Epidermal melanocyte (primary cell): ENCODE data around the gene POGLUT3.
A peak's percentile ranks its signal among the peaks of the same experiment; 100 is the strongest.

Experiments used
- DNase-seq: peaks from one replicate; pipeline ENCODE4 v3.0.0; 2011; ENCODE audit warnings: low spot score; ENCODE audit not compliant: insufficient read length

Gene POGLUT3

DNA sequence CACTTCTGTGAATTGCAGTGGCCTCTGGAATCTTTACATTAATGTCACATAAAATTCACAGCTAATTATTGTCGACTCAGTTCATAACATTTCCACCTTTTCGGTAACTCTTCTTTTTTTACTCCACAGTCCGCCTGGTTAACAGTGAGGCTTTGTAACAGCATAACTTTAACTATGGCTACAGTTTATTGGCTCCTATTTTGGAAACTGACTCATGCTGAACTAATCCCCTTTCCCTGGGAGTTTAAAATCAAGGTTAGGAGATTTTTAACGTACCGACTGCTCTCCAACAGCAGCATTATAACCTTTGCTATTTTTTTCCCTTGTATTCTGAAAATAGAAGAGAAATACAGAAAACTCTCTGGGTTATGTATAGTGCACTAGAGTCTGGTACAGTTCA is 3.2 kb upstream of the POGLUT3 start:
- no peak for DNase-seq

DNA sequence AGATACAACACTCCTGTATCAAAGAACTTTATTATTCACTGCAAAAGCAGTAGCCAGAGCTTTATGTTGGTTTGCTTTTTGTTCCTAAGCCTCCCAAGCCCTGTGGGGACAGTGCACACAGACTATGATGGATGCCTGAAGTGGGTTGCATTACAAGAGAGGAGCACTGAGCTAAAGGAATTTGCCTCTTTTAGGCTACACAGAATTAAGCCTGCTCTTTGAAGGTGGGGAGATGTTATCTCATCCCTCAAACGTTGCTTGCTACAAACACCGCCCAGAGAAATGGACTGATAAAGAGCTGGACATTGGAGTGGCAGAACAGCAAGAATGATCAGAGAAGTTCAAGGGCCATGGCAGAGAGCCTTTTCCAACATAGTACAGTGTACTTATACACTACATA is 2.5 kb upstream of the POGLUT3 start:
- no peak for DNase-seq

DNA sequence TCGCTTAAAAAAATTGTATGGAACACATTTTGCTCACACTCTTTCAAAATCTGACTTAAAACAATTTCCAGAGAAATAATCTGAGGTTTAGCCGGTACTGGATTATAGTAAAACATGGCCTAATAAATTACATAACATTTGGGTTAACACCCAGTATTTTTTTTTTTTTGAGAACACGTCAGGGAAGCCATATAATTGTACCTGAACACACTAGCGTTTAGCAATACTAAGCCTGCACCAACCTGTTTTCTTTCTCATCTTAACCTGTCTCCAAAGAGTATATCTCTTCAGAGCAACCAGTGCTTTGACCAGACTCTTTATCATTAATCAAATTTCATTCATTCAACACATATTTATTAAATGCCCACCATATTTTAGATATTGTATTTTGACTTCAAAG is 2.0 kb upstream of the POGLUT3 start:
- DNase-seq, result no peak

DNA sequence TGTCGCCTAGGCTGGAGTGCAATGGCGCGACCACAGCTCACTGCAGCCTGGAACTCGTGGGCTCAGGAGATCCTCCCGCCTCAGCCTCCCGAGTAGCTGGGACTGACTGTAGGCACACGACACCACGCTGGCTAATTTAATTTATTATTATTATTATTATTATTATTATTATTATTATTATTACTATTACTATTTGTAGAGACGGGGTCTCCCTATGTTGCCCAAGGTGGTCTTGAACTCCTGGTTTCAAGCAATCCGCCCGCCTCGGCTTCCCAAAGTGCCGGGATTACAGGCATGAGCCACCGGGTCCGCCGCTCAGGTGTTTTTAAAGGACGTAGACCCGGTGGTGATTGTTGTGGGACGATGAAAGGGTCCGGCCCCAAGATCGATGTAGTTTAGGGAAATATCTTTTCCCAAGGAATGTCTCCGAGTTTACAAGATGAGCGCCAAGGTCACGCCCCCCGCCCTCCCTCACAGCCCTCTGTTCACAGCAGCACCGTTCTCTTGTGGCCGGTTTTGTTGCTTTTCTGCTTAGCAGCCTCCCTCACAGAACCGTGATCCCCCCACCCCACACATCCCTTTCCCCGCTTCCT is 728 bp upstream of the POGLUT3 start:
- DNase-seq, result no peak

DNA sequence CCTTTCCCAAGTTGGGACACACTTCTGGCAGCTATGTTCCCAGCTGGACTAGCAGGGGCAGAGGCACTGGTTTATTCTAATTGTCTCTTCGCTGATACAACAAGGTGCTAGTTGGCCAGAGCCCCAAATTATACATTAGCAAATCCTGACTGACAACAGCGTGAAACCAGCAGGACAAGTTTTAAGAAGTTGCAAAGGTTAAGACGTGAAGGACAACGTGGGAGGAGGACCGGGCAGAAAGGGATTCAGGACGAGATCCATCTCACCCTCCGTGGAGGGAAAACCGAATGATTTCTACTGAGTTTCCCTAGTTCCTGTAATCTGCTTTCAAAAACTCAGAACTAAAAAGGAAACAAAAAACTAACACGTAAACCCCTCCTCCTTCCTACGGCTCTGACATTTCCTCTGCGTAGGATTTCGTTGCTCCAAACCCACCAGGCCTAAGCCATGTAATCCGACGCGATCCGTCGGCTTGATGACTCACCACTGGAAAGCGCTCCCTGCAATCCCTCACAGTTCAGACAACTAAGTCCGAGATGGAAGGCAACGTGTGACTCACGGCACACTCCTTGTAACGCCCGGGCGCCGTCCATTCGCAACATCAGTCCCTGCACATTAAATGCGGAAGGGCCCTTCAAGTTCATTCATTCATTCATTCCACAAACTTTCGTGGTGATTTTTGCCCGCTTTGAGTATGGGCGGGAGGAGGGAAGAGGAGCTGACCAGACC is 703 bp downstream of the POGLUT3 start:
- DNase-seq, result peak; percentile 92

DNA sequence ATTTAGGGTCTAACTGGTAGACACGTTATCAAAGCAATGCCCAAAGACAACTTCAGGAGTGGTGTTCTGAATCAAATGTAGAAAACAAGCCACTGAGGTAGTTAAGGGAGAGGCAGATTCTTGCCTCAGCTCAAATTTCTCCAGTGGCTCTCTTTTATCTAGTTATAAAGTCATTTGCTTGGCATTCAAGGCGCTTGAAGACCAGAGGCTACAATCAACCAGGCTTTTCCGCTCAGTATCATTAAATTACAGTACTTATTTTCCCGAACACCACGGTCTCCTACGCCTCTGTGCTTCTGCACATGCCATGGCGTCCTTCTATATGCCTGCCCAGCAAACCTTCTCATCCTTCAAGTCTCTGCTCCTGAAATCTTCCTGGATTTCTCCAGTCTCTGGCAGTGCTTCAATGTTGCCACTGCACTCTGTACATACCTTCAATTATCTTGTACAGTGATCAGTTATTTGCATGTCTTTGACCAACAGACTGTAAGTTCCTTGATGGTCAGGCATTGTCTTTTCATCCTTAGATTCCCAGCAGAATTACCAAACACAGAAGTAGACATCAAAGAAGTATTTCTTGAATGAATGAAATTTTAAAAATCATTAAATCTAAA is 1.4 kb downstream of the POGLUT3 start:
- no peak for DNase-seq

DNA sequence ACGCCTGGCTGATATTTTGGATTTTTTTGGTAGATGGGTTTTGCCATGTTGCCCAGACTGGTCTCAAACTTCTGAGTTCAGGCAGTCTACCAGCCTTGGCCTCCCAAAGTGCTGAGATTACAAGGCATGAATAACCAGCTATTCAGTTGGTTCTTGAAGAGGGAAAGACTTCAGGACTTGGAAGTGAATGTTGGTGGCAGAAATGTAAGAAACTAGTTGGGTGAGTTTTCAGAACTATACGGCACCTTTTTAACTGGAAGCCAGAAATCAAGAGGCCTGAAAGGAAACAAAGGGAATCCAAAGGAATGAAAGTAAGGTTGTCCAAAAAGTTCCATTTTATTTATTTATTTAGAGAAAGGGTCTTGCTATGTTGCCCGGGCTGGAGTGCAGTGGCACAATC is 2.9 kb downstream of the POGLUT3 start:
- no peak for DNase-seq

DNA sequence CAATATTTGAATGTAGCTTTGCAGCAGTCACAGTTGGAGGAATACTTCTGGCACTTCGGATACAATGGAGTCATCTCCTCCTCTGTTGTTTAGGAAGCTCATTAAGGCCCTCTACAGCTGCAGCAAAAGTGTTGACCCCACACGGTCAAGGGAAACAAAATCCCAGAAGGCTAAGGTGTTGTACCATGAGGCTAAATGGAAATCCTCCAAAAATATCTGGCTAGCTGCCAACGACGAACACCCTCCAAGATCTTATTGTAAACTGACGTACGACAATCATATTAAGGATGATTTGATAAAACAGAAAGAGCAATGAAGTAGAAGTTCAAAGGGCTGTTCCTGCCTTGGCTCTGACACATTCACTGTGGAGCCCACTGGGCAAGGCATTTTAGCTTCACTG is 4.0 kb downstream of the POGLUT3 start:
- no peak for DNase-seq

DNA sequence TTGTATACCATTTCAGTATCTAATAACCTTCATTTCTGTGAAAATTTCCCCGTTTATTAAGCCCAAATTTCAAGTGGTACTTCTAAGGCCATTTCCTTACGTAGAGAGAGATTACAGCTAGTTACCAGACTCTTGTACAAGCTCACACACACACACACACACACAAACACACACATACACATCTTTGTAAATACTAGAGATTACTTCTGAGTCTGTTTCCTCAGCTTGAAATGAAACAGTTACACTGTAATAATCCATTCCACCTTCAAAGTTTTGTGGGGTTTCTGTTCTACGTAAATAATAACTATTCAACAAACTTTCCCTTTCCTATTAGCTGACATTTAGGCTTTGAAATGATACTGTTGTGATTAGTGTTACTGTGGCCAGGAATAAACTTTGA is 6.2 kb downstream of the POGLUT3 start:
- DNase-seq, result no peak

DNA sequence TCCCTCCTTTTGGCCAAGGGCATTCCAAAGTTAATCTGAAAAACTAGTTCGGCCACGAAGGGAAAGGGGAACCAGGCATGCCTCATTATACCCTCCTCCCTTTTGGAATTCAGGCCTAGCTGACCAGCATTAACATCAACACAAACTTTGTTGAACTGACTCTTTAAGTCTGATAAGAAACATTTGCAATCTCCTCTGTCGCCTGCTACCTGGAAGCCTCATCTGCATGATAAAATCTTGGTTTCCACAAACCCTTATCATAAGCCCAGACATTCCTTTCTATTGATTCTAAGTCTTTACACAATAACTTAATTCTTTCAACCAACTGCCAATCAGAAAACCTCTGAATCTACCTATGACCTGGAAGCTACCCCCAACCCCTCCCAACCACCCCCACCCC is 11.4 kb downstream of the POGLUT3 start:
- DNase-seq, result no peak

DNA sequence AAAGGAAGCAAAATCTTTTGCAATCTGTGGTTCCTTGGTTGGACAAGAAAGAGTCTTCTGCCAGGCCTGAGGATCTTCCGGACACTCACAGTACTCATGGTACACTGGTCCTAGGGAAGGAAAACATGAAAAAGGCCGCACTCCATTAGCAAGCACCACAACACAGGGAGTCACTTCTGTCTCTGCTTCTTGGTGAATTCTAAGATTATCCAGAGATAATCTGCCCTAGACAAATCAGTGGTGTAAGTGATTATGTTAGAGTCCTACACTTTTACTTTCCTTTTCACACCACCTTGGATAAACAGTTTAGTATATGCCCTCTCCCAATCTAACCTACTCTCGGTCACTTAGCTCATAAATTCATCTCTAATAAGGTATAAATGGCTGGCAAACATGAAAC is 11.9 kb downstream of the POGLUT3 start:
- DNase-seq, result no peak

DNA sequence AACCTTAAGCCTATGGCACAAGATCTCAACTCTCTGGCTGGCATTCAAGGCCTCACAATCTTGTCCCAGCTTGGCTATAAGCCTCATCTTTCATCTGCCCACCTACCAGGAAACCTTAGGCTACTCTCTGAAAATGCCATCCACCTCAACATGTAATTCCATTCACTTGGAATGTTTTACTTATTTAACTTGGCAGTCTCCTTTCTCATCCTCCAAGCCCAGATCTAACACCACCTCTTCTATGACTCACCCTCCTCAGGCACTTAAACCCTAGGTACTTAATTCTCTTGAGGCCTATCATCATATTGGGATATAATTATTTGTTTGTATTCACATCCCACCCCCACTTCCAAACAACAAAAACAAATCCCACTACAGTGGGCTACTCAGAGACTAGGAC is 15.0 kb downstream of the POGLUT3 start:
- no peak for DNase-seq

DNA sequence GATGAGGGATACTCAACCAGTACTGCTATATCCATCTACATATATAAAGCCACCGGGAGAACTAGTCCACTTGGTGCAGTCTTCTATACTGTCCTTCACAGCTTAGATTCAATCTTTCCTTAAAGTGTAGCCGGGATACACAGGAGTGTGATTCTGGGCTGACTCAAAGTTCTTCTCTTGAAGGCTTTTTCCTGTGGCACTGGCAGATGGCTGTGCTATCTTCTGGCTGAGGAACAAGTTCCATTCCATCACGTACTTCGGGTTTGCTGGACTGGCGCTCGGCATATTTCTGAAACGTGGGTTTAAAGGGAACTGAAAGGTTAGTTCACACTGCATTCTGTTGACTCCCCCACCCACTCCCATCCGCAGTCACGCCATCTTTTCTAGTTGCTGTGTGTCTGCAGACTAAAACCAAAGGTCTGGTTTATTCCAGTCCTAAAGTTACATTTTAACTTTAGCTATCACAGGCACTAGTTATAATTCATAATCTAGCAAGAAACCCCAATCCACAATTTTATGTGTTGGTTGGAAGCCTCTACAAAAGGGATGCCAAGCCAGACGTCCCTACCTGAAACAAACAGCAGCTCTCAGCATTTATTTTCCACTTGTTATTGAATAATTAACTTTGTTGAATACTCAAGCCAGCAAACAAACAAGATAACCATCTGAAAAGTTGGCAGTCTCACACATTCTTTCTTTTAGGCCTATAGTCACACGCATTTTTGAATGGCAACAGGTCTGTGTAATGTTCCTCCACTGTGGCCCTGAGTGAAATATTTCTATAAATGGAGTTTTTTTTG is 23.3 kb downstream of the POGLUT3 start:
- no peak for DNase-seq

DNA sequence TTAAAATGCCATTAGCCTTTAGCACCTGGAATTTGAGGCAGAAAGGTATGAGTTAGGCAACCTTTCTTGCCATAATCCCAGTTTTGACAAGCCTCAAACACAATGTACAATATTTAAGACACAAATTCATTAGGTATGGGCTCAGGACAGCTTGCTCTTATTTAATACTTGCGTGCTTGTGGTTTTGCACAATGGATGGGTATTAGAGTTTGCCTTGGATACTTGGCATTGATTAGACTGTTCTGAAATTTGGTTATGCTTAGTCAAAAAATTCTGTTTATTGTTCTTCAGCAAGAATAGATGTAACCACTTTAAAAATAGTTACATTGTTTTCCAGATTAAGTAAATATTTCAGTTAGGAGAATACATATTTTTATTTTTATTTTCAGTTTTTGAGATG is 25.5 kb downstream of the POGLUT3 start:
- DNase-seq, result peak; percentile 20

DNA sequence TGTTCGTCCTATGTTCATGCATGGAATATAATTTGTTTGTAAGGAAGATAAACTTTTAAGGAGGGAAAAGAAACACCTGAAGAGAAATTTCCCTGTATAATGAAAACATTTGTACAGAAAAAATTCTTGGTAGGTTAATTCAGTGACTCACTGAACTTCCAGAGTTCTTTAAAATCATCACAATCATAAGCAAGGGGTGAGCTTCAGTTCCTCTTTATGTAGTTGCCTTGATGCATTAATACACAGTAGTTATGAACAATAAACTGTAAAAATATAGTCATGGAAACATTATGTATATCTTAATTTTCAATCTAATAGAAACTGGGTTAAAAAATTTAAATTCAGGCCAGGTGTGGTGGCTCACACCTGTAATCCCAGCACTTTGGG is 29.7 kb downstream of the POGLUT3 start:
- no peak for DNase-seq

DNA sequence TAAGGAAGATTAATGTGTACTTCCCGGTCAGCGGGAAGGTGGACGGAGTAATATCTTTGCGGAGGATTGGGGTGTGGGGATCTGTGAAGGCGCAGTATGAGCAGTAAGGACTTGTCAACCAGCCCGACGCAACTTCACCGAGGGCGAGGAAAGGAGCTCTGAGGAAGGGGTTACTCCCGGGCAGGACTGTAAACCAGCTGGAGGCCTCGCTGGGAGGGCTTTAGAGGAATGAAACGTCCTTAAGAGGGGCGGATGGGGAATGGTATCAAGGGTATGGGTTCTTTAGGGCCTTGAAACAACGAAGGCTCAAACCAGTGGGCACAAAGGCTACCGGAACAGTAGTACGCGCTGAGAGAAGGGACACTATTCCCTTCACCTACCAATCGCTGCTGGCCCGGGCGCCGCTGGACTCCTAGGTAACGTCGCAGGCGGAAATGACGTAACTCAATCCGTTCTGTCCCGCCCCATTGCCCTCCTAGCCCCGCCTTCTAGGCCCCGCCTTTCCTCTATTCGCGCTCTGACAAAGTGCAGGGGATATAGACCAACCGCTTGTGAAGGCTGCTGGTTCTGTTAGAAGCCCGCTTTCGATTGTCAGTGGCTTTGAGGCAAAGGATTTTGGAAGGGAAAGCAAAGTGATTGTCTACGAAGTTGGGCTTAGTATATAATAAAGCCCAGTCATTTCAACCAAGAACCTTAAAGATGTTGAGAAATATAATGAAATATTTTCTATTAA is 30.9 kb downstream of the POGLUT3 start, which contains the start of gene C11orf65:
C11orf65 (minus strand) TSS at position 439 of the 733 bp plus-strand sequence. CDS start 5,970 bp downstream, outside the sequence.
- peak; percentile 87 for DNase-seq

DNA sequence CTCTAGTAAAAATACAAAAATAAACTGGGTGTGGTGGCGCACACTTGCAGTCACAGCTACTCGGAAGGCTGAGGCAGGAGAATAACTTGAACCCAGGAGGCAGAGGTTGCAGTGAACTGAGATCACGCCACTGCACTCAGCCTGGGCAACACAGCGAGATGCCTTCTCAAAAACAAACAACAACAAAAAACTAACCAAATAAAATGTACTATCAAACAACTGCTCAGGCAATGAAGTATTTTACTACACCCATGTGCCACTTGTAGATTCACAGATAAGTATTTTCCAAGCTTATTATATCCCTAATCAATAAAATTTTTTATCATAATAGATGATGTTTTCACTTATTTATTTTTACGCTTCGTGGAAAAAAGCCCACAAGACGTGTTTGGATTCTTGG is 31.8 kb downstream of the POGLUT3 start:
- DNase-seq, result no peak

DNA sequence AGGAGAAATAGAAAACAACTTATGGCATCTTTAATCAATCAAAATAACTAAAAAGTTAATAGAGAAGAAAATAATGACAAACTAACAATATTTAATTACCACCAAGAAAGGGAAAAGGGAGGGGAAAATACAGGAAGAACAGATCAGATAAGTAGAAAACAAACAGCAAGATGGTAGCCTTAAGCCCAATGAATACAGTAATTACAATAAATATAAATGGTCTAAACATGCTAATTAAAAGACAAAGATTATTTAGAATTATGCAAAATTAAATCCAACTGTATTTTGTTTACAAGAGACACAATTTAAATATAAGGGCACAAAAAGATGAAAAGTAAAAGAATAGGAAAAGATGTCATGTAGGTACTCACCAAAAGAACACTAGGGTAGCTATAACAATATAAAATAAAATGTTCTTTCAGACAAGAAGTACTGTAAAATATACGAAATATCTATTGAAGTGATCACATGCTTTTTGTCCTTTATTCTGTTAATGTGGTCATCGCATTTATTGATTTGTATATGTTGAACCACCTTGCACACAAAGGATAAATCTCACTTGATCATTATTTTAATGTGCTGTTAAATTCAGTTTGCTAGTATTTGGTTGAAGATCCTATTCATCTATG is 44.9 kb downstream of the POGLUT3 start:
- DNase-seq, result no peak
